HG03439 (cell line): ENCODE results near the gene PSMD1.

Experiments used
- ATAC-seq: cut with Tn5 transposase; IDR thresholded peaks from one replicate; pipeline ENCODE4 v1.9.1; 2021; ENCODE audit warnings: mild to moderate bottlenecking, moderate library complexity; ENCODE audit not compliant: unreplicated experiment

PSMD1 gene

DNA sequence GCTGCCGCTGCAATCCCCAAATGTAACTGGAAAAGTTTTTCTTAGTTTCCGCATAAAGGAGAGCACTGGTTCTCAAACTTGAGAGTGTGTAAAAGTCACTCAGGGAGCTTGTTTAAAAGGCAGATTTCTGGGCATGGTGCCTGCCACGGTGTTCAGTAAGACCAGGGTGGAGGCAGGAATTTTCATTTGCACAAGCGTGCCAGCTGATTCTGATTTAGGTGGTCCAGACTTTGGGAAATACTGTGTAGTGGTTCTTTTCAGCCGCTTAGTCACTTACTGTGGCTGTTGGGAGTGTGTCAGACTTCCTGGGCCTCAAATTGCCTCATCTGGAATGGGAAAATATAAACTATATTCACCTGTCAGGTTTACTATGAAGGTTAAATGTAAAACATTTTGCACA, 142.6 kb downstream of the PSMD1 start:
- no peak for ATAC-seq

DNA sequence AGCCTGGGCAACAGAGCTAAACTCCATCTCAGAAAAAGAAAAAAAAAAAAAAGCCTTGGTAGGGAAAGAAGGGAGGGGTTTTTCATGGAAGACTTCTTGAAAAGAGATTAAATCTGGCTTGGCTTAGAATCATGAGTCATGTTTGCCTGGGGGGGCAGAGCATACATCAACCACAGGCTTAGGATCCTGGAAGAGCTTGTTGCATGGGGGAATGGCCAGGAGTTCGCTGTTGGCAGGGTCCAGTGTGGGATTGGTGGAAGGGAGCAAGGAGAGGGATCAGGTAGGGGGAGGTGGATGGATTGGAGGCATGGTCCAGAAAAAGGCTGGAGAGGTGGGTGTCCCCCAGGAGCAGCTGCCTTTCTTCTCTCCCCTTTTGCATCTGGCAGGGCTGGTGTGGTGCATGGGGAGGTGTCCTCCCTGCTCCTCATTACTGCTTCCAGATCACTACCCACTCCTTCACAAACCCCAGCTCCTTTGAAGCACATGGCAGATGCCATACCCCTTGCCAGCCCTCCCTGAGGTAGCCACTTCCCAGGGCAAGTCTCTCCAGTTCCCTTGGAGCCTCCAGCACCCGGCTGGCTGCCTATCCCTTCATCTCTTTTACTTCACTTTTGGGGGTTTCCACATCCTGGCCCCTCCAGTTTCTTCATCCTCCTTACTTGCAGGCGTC, 144.3 kb downstream of the PSMD1 start:
- ATAC-seq, result no peak

DNA sequence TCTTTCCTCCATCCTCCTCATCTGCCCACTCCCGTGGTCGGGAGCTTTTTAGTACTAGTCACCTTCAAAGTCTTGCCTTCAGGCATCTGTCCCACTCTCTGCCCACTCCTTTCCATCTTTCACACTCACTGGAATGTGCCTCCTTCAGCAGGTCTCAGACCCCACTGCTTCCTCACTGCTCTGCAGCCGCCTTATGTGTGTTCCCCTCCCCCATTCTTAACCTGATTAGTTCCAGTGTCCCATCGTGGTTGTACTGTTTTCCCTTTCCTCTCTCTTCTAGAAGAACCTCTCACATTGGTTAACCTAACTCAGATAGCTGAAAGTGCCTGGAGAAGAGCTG, 144.8 kb downstream of the PSMD1 start:
- ATAC-seq, result no peak

DNA sequence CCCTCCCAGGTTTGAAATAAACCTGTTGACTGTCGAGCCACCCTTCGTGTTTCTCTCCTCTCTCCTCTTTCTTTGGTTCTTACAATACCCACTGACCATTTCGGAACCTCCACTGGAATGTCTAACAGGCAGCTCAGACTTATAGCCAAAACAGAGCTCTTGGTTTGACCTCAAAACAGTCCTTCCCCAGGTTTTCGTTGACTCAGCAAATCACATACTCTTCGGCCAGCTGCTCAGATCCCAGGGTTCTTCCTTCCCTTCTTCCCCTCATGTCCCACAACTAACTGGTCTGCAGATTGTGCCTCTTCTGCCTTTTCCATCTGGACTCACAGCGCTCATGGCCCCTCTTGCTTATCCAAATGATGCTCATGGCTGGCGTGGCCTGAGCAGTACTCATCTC, 146.4 kb downstream of the PSMD1 start:
- ATAC-seq, result no peak

DNA sequence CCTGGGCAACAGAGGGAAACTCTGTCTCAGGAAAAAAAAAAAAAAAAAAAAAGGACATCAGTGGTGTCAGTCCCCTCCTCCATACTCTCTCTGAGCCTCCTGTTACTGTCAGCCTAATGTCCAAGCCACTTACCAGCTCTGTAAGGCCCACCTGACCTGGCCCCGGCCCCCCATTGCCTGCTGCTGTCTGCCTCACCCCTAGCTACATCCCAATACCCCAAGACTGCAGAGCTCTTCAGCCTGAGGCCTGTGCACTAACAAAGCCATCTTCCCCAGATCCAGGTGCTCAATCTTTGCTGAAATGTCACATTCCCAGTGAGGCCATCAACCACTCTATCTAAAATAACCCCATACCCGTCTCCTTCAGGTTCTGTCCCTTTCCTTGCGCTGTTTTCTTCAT, 147.5 kb downstream of the PSMD1 start:
- no peak for ATAC-seq

DNA sequence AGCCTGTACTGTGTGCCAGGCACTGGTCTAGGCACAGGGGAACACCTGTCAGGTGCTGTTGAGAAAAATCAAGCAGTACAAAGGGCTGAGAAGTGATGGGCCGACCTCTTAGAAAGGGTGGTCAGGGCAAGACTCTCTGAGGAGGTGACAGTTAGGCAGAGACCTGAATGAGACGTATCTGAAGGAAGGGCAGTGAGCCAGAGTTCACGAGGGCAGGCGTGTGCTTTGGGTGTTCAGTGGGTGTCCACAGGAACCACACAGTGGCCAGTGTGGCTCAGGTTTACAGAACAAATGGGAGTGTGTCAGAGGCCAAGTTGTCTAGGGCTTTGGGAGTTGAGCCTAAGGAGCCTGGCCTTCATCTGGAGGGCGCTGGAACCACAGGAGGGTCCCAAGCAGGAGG, 147.9 kb downstream of the PSMD1 start:
- no peak for ATAC-seq

DNA sequence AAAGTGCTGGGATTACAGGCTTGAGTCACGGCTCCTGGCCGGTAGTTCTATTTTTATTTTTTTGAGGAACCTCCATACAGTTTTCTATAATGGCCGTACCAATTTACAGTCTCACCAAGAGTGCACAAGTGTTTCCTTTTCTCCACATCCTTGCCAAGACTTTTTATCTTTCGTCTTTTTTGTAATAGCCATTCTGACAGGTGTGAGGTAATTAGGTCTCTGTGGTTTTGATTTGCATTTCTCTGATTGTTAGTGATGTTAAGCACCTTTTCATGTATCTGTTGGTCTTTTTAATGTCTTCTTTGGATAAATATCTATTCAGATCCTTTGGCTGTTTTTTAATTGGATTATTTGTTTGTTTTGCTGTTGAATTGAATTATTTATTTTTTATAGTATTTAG, 151.1 kb downstream of the PSMD1 start:
- no peak for ATAC-seq

DNA sequence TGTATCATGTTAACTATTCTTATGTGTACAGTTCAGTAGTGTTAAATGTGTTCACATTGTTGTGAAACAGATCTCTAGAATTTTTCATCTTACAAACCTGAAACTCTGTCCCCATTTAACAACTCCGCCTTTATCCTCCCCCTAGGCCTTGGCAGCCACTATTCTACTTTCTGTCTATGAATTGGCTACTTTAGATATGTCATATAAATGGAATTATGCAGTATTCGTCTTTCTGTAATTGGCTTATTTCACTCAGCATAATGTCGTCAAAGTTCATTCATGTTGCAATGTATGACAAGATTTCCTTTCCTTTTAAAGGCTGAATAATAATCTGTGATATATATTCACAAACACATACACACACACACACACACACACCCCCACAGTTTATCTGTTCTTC, 154.1 kb downstream of the PSMD1 start:
- ATAC-seq, result no peak

DNA sequence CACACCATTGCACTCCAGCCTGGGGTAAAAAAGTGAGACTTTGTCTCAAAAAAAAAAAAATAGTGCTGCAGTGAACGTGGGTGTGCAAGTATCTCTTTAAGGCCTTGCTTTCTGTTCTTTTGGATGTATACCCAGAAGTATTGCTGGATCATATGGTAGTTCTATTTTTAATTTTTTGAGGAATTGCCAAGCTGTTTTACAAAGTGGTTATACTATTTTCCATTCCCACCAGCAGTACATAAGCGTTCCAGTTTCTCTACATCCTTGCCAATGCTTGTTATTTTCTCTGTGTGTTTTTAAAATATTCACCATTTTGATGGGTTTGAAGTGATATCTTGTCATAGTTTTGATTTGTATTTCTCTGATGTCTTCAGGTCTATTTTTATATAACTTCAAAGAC, 154.8 kb downstream of the PSMD1 start:
- no peak for ATAC-seq

DNA sequence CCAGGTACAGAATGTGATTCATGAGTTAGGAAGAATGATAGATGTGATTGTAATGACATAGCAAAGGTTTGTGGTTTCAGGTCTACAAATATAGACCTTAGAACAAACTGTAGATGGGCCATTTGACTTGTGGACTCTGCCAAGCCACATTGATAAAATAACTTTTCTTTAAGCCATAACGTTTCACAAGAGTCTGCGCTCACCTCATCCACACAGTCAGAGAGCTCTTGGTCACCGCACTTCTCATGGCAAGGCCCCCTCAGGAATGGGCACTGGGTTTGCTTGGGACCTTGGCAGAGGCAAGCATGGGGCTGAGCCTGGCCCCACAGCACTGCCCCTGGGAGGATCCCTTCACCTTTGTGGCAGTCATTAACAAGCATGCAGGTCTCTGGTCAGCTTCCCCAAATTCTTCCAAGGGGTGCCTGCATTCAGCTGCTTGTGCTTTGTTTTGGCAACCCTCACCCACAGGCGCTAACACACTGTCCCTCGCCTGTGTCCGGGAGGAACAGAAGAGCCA, 155.7 kb downstream of the PSMD1 start:
- no peak for ATAC-seq

DNA sequence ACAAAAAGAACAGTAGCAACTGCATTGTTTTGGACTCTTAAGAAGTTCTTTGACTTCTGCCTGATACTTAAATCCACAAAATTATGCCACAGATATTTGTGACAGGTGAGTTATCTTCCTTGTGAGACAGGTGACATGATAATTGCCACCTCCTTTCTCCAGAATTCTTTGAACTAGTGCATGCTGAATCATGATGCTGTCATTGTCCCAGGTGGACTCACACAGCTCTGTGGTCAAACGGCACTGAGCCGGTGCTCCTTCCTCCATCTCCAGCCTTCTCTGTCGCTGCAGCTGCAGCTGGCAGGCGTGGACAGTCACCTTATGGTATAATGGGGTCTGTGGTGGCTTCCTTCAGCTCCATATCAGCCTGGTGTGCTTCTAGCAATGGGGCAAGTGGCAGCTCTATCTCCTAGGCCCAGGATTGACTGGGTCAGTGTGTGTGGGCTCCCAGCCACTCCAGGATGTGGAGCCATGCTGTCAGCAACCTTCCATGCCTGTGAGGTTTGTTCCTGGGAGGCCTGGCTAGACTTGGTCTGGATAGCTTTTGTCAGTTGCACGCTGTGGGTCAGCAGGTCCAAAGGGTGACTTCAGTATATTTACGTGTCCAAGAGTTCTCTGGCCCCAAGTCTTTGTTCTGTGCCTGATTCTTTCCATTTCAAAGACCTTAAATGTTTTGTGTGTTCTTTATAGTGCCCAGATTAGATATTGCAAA, 157.4 kb downstream of the PSMD1 start:
- ATAC-seq, result no peak

DNA sequence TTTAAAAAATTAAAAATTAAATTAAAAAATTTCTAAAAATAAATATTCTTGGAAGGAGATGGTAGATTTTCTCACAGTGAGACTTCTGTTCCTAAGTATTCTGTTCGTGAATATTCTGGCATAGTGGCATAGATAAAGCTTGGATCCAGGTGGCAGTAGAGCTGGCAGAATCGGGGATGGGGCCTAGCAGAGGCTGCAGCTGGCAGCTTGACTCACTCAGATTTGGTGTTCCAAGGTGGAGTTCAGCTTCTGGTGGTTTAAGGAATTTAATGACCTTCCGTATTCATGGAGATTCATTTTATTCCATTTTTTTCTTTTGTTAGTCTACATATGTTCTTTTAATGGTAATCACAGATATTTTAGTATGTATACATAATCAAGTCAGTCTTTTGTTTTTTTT, 161.7 kb downstream of the PSMD1 start:
- ATAC-seq, result no peak

DNA sequence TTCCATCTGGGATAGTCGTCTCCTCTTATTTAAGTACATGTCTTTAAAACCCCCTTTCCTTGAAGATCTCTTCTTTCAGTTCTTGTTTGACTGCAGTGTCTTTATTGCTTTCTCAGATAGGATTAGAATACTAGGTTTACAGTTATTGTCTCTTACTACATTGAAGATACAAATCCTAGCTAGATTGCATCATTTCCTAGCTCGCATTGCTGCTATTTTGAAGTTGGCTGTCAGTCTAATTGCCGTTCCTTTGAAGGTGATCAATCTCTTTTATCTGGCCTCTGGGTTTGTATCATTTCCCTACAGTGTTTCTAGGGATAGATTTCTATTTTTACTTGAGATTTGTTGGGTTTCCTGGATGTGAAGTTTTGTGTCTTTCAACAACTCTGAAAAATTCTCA, 162.6 kb downstream of the PSMD1 start:
- ATAC-seq, result no peak

DNA sequence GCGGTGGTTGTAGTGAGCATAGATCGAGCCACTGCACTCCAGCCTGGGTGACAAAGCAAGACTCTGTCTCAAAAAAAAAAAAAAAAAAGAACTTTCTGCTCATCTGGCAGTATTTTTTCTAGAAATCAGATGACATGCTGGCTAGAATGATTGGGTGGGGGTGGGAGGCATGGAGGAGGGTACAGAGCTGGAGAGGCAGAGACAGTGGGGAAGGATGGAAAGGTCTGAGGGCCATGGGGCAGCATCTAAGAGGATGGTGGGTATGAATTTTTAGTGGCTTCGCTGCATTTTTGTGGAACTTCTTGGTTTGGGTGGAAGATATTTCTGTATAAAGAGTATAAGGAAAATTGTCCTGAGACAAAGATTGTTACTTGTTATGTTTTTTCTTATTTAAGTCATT, 165.1 kb downstream of the PSMD1 start:
- no peak for ATAC-seq
